Tibial nerve (tissue), 4 donors: ENCODE measurements around the gene MEN1. TPM values are rescaled to one million over a fixed set of nuclear protein-coding genes. Genes with fewer than 3 reads are reported as not detected.

Experiments used
- DNase-seq, 2 donors: peaks; one replicate each; pipeline ENCODE4 v3.0.0-alpha.2; 2019; ENCODE audit warnings: low spot score in 2 of 2
- H3K27ac ChIP-seq, 4 donors: fragments of 200-600 bp; sonication (generic) in 3 of 4; one replicate each; pipeline ENCODE4 v1.5.1; 2017 to 2019; ENCODE audit warnings: mild to moderate bottlenecking in 1 of 4
- H3K27me3 ChIP-seq, 2 donors: fragments of 200-600 bp; sonication (generic) in 1 of 2; one replicate each; pipeline versions ENCODE4 v1.5.1 to v1.6.0; 2017 to 2019
- H3K36me3 ChIP-seq, 3 donors: fragments of 200-600 bp; sonication (generic); one replicate each; pipeline ENCODE4 v1.5.1; 2018 to 2019
- H3K4me1 ChIP-seq, 4 donors: fragments of 200-600 bp; sonication (generic) in 3 of 4; one replicate each; pipeline ENCODE4 v1.5.1; 2017 to 2019
- H3K4me3 ChIP-seq, 4 donors: fragments of 200-600 bp; sonication (generic) in 3 of 4; one replicate each; pipeline ENCODE4 v1.5.1; 2017 to 2019; ENCODE audit warnings: mild to moderate bottlenecking in 1 of 4, moderate library complexity in 1 of 4
- H3K9me3 ChIP-seq, 4 donors: fragments of 200-600 bp; sonication (generic) in 3 of 4; one replicate each; pipeline ENCODE4 v1.5.1; 2017 to 2019
- EP300 ChIP-seq, 2 donors: sonication (generic); formaldehyde crosslinking; IDR thresholded peaks; one replicate each; pipeline ENCODE4 v1.6.1; 2017; ENCODE audit warnings: antibody characterized with exemption in 2 of 2, mild to moderate bottlenecking in 1 of 2
- POLR2A ChIP-seq, 2 donors: fragments of 450-650 bp; IDR thresholded peaks; one replicate each; pipeline ENCODE4 v1.6.1; 2017; ENCODE audit warnings: antibody characterized with exemption in 2 of 2, mild to moderate bottlenecking in 2 of 2, moderate library complexity in 2 of 2
- WGBS, 2 donors: methylation state at CpG; one replicate each; pipeline ENCODE4 v1.1.5; 2018; 5-methylcytosine and 5-hydroxymethylcytosine counted together
- total RNA-seq, 4 donors: library from RNA; depleted of rRNA; stranded (reverse); fragments of >200 nt; gene quantifications; one replicate each; pipeline ENCODE4 v1.1.0, GENCODE V29; 2016
- TF ChIP-seq, protein P1 (sequence below), 5 experiments: fragments of 200-600 bp in 3 of 5; fragments of 450-650 bp in 2 of 5; sonication (generic) in 3 of 5; IDR thresholded peaks; one replicate each; pipeline ENCODE4 v1.5.1; 2016 to 2019; ENCODE audit warnings: antibody characterized with exemption in 5 of 5, mild to moderate bottlenecking in 3 of 5, moderate library complexity in 2 of 5

Gene MEN1
- total RNA-seq, 4 donors from 2014 or later = 15.3 to 30.9 (median 19.7) TPM

DNA sequence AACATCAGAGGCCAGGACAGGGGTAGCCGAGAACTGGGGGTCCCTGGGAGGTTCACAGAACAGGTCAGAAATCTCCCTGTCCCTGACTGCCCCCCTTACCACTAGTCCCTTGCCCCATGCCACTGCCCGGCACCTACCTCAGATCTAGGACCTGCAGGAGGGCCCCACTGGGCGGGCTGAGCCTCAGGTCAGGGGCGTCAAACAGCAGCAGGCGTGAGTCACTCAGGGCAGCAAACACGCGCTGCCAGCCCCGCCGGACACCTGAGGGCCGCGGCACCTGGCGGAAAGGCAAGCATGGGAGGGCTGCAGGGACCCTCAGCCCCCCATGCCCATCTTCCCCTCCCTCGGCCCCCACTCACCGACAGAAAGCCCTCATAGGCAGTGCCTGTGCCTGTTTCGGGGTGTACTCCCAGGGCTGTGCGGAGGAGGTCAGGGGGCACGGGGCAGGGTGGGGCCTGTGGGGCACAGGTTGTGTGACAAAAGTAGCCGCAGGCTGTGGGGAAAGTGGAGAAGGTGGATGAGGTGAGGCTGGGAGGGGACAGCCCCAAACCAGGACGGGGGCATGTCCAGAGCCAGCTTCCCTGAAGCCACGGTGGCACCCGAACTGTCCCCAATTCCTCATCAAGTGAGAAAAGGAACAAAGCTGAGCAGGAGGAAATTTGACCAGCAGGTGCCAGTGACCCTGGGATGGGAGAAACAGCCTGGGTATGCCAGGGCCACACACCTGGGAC, 22.3 kb upstream of the MEN1 start:
- Histone ChIP-seq H3K27me3 (no peaks in the 10 kb centered on the region), H3K36me3 (no peaks in the 10 kb centered on the region), H3K9me3 (no peaks in the 10 kb centered on the region), H3K4me3 (no peak overlapping the region), H3K27ac (no peak overlapping the region), H3K4me1 (no peaks in the 10 kb centered on the region)
- no peak for DNase-seq
- TF ChIP-seq, protein P1, sequence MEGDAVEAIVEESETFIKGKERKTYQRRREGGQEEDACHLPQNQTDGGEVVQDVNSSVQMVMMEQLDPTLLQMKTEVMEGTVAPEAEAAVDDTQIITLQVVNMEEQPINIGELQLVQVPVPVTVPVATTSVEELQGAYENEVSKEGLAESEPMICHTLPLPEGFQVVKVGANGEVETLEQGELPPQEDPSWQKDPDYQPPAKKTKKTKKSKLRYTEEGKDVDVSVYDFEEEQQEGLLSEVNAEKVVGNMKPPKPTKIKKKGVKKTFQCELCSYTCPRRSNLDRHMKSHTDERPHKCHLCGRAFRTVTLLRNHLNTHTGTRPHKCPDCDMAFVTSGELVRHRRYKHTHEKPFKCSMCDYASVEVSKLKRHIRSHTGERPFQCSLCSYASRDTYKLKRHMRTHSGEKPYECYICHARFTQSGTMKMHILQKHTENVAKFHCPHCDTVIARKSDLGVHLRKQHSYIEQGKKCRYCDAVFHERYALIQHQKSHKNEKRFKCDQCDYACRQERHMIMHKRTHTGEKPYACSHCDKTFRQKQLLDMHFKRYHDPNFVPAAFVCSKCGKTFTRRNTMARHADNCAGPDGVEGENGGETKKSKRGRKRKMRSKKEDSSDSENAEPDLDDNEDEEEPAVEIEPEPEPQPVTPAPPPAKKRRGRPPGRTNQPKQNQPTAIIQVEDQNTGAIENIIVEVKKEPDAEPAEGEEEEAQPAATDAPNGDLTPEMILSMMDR (IDR thresholded peaks at IDR 0.05) = no peak
- TF ChIP-seq EP300 (IDR thresholded peaks at IDR 0.05) (no peak), POLR2A (IDR thresholded peaks at IDR 0.05) (no peak)
- 87 to 89% methylated on average over 11 to 13 of the region's 21 CpGs for WGBS, 2 donors

DNA sequence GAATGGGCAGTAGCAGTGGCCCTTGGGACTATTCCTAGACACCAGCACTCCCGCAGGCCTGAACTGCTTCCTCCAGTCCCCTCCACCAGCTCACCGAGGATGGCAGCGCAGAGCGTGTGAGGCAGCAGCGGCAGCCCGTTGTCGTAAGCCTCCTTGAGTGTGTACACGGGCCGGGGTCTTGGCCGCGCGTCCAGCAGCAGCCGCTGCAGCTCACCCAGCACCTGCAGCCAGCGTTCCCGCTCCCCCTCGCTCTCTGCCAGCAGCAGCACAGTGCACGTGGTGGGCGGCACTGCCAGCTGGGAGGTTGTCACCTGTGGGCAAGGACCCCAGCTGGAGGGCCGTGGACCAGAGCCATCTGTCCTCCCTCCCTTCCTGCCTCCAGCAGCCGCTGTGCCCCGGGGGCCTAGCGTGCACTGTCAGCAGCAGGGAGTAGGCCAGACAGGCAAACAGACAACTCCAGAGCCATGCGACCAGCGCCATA, 21.1 kb upstream of the MEN1 start:
- no peak for DNase-seq
- H3K9me3 ChIP-seq = no peaks in the 10 kb centered on the region
- H3K4me3 ChIP-seq = no peak overlapping the region
- 77 to 83% methylated on average over 23 to 24 of the region's 24 CpGs for WGBS, 2 donors
- H3K27ac ChIP-seq = no peak overlapping the region
- TF ChIP-seq POLR2A (IDR thresholded peaks at IDR 0.05) (no peak), EP300 (IDR thresholded peaks at IDR 0.05) (no peak)
- TF ChIP-seq, protein P1 (IDR thresholded peaks at IDR 0.05) = no peak
- no peaks in the 10 kb centered on the region for H3K27me3 ChIP-seq
- H3K4me1 ChIP-seq = no peaks in the 10 kb centered on the region
- no peaks in the 10 kb centered on the region for H3K36me3 ChIP-seq

- TF ChIP-seq EP300 (IDR thresholded peaks at IDR 0.05) = no peak
- TF ChIP-seq POLR2A (IDR thresholded peaks at IDR 0.05) = no peak
- TF ChIP-seq, protein P1 (IDR thresholded peaks at IDR 0.05) = no peak
- no peak for DNase-seq
- no peaks in the 10 kb centered on the region for H3K36me3 ChIP-seq
- no peaks in the 10 kb centered on the region for H3K4me1 ChIP-seq
- H3K27ac ChIP-seq = no peak overlapping the region
- H3K4me3 ChIP-seq = no peak overlapping the region
- 82 to 89% methylated on average over 16 to 32 of the region's 43 CpGs for WGBS, 2 donors
- H3K9me3 ChIP-seq = no peaks in the 10 kb centered on the region
- no peaks in the 10 kb centered on the region for H3K27me3 ChIP-seq
Measured at GRCh38 chr11:64829536-64830251, 19.3 kb upstream of the MEN1 start.

DNA sequence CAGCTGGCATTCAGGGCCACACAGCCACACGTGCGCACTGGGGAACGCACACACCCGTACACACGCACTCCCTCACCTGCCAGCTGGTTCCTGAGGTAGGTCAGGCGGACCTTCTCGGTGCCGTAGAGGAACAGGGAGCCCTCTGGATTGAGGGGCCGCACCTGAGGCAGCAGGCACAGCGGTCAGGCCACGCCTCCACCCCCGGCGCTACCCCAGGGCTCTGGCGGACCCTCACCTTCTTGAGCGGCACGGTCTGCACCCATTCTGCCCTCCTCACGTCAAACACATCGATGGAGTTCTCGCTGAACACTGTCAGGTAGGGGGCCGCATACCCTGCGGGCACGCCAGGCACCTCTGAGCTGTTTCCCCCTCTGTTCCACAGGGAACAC, 17.1 kb upstream of the MEN1 start:
- Histone ChIP-seq H3K27me3 (no peaks in the 10 kb centered on the region), H3K27ac (no peak overlapping the region), H3K9me3 (no peaks in the 10 kb centered on the region), H3K4me1 (no peaks in the 10 kb centered on the region), H3K4me3 (no peak overlapping the region), H3K36me3 (no peaks in the 10 kb centered on the region)
- TF ChIP-seq, protein P1 (IDR thresholded peaks at IDR 0.05) = no peak
- no peak for TF ChIP-seq POLR2A (IDR thresholded peaks at IDR 0.05)
- TF ChIP-seq EP300 (IDR thresholded peaks at IDR 0.05) = no peak
- 91 to 94% methylated on average over 15 to 18 of the region's 22 CpGs for WGBS, 2 donors
- no peak for DNase-seq
